ENCODE data around the gene TRAPPC2L.

Gene TRAPPC2L

GRCh38 chr16:88856828-88857727 is at the start of gene TRAPPC2L, which contains the start of gene GALNS:
TSS of gene TRAPPC2L (plus strand) at chr16:88857127. CDS start at chr16:88857151, 24 bp downstream.
TSS of gene GALNS (minus strand) at chr16:88856947. CDS start at chr16:88856877, 70 bp downstream.
- peak; percentile 69 to 99 (median 97) for DNase-seq

DNA sequence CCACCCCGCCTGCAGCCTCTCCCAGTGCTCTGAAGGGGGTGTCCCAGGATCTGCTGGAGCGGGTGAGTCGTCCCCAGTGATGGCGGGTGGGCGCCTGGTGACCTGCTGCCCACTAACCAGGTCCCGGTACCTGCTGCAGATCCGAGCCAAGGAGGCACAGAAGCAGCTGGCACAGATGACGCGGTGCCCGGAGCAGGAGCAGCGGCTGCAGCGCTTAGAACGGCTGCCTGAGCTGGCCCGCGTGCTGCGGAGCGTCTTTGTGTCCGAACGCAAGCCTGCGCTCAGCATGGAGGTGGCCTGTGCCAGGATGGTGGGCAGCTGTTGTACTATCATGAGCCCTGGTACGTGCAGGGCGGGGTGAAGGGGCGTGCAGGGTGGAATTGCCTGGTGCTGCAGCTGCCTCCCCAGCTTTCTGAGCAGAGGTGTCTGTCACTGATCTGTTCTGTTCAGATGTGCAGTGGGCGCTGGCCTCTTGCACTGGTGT is 49.7 kb upstream of the TRAPPC2L start:
- no peak for DNase-seq

DNA sequence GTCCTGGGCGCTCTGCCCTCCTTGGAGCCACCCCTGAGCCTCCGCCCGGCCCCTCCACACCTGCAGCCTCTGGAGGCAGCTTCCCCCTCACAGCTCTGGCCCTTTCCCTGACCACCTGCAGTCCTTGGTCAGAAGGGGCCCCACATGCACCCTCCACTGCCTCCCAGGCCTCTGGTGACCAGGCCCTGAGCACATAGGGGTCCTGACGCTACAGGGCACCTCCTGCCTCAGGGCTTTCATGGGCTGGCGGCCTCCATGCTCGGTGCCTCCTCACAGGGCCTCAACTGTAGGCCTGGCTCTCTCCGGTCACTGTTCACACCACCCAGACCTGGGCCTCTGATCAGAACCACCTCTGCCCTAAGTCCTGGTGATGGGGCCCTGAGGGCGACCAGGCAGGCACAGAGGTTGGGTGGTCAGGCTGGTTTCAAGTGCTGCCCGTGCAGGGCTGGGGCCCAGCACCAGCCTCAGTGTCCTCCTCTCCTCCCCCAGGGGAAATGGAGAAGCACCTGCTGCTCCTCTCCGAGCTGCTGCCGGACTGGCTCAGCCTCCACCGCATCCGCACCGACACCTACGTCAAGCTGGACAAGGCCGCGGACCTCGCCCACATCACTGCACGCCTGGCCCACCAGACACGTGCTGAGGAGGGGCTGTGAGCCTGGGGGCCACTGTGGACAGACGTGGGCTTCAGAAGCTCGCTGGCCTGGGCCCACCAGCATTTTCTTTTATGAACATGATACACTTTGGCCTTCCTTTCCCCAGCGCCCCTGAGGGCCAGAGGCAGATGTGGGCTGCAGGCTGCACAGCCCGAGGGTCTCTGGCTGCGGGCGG is 49.1 kb upstream of the TRAPPC2L start:
- DNase-seq, result no peak

GRCh38 chr16:88809068-88809675 is 47.8 kb upstream of the TRAPPC2L start:
- peak in 1 of 14 donors; percentile 12 for DNase-seq

DNA sequence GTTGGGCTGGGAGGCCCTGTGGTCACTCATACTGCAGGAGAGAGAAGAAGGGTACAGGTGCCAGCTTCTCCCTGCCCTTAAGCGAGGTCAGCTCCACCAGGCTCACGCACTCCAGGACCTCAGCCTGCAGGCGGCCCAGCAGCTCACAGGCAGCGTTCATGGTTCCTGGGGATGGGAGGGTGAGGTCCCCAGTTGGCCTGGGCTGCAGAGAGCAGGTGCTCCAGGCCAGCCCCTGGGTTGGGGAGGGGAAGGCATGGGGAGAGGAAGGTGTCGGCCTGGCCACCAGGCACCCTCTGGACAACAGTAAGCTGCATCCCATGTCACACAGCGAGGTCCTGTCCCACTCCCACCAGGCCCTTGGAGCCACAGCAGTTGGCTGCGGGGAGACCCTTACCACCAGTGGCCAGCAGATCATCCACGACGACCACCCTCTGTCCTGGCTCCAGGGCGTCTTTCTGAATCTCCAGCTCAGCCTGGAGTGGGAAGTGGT is 47.2 kb upstream of the TRAPPC2L start:
- no peak for DNase-seq

DNA sequence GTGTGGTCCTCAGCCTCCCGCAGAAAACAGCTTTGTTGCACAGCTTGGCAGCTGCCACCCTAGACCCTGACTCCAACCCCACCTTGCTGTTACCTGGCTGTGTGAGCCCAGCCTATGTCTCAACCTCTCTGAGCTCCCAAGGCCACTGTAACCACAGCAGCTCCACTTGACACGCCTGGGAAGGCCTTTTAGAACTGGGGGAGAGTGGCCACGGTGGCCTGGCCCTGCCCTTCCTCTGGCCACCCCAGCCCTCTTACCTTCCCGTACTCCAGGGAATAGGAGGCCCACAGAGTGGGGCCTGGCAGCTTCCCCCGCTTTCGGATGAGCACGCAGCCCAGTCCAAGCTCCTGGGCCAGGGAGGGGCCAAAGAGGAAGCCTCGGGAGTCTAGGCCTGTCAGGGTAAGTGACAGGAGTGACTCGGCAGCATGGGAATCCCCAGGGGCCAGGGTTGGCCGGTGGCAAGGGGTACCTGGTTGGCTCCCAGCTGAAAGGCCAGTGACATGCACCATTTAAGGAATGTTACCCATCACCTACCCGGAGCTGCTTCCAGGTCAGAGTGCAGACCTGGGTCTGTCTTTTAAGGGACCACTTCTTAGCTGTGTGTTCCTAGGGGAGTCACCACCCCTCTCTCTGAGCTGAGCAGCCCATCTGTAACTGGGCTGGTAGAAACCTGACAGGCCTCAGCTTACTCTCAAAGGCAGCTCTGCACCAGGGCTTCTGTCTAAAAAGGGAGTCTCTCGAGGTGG is 46.6 kb upstream of the TRAPPC2L start:
- peak in 1 of 14 donors; percentile 35 for DNase-seq

DNA sequence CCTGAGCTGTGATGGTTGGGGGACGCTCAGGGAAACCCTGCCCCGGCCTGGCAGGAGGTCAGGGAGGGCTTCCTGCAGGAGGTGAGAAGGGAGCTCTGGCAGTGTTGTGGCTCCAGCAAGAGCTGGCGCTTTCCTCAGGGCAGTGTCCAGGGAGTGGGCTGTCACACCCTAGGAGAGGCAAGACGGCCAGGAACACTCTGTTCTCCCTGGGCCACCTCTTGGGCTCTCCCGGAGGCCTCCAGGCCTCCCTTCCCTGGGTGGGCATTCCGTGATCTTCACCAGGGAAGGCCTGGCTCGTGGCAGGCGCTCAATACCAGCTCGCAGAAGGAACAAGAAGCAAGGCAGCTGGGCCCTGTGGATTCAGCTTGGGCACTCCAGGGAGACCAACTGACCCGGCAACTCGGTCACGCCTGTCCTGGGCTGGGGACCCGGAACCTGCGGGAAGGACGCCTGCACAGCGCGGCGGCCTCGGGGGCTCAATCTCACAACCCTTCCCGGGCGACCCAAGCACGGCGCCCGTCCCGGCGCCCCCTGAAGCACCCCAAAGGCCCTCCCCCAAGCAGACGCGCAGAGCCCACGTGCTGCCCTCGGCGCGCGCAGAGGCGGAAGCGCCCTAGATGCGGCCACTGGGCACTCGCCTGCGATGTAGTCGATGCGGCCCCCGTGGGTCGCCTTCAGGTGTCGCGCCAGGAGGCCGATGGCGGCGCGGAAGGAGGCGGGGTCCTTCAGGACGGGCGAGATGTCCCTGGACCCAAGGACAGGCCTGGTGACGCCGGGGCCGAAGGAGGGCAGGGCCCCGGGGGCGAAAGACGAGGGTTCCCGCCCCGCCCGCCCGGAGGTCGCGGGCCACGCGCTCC is 45.8 kb upstream of the TRAPPC2L start:
- peak in 13 of 14 donors; percentile 51 to 91 (median 83) for DNase-seq

GRCh38 chr16:88811769-88812512 is 45.0 kb upstream of the TRAPPC2L start, which contains the start of gene APRT:
TSS of gene APRT (minus strand) at chr16:88811928. CDS start at chr16:88811899, 29 bp downstream.
- peak; percentile 35 to 94 (median 85) for DNase-seq

GRCh38 chr16:88812513-88813268 is 44.2 kb upstream of the TRAPPC2L start:
- no peak for DNase-seq

- no peak for DNase-seq
Measured at GRCh38 chr16:88813269-88814143, 43.4 kb upstream of the TRAPPC2L start.

GRCh38 chr16:88814144-88814502 is 42.8 kb upstream of the TRAPPC2L start:
- no peak for DNase-seq

GRCh38 chr16:88815227-88815626 is 41.7 kb upstream of the TRAPPC2L start:
- no peak for DNase-seq

DNA sequence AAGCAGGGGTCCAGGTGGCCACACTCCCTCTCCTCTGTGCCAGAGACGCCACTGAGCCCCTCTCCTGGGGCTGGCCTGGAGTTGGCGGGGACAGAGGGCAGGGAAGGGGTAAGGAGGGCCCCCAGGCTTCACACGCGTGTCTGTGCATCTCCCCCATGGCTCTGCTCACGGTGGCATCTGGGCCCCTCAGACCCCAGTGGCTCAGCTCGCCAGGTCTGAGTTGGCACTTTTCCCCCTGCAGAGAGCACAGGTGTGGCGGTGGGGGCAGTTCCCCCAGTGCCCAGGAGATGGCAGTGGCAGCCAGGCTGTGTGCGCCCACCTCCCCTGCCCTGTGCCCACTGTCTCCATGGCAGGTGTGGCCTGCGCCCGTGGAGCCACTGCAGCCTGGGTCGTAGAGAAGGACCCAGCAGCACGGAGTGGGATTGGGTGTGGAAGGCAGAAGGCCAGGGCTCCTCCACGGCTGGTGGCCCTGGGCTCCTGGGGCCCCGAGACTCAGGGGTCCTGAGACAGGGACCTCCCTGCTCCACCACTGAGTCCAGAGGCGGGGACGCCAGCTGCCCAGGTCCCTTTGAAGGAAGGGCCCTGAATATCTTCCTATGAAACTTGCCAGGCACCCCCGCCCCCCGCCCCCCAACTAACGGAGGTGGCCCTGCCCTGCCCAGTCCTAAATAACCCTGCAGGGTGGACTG is 40.9 kb upstream of the TRAPPC2L start:
- peak in 3 of 14 donors; percentile 9 to 18 (median 17) for DNase-seq

- no peak for DNase-seq
Measured at GRCh38 chr16:88816736-88817535, 40.0 kb upstream of the TRAPPC2L start.

- no peak for DNase-seq
Measured at GRCh38 chr16:88817785-88818574, 38.9 kb upstream of the TRAPPC2L start.

DNA sequence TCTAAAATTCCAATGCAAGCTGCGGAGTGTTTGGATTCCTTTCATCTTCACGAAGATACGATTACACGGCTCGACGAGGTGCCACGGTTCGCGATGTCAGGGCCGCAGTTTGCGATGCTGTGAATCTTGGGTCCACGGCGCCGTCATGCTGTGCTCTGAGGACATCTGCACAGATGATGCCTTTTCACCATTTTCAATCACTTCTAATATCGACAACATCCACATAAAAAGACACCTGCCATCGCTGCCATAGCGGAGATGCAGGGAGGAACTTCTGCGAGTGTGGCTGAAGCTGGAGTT is 38.4 kb upstream of the TRAPPC2L start:
- DNase-seq, result no peak
